Spleen (tissue), 11 donors: ENCODE data around the gene ANO4. TPM values are rescaled to one million over a fixed set of nuclear protein-coding genes. Genes with fewer than 3 reads are reported as not detected.

Experiments used
- DNase-seq: peaks from one replicate; pipeline ENCODE4 v3.0.0-alpha.2; 2020
- H3K27ac ChIP-seq, 8 donors: fragments of 200-600 bp; sonication (generic) in 7 of 8; 1 replicate in 4 of 8; 2 replicates in 4 of 8; pipeline versions ENCODE4 v1.5.0 to v1.8.0; 2016 to 2021; ENCODE audit warnings: inconsistent platforms in 4 of 8, mild to moderate bottlenecking in 4 of 8, moderate library complexity in 1 of 8
- H3K27me3 ChIP-seq, 7 donors: fragments of 200-600 bp; sonication (generic) in 6 of 7; replicated peaks in 1 of 7; 1 replicate in 4 of 7; 2 replicates in 3 of 7; pipeline versions ENCODE4 v1.5.0 to v1.8.0; 2016 to 2021; ENCODE audit warnings: inconsistent platforms in 3 of 7, mild to moderate bottlenecking in 1 of 7
- H3K36me3 ChIP-seq, 6 donors: fragments of 200-600 bp; sonication (generic) in 5 of 6; 1 replicate in 4 of 6; 2 replicates in 2 of 6; pipeline versions ENCODE4 v1.5.0 to v1.8.0; 2016 to 2021; ENCODE audit warnings: inconsistent platforms in 2 of 6
- H3K4me1 ChIP-seq, 6 donors: fragments of 200-600 bp; sonication (generic) in 5 of 6; 1 replicate in 3 of 6; 2 replicates in 3 of 6; pipeline versions ENCODE4 v1.5.0 to v1.8.0; 2016 to 2021; ENCODE audit warnings: inconsistent platforms in 3 of 6
- H3K4me3 ChIP-seq, 8 donors: fragments of 200-600 bp; sonication (generic) in 7 of 8; 1 replicate in 4 of 8; 2 replicates in 4 of 8; pipeline versions ENCODE4 v1.5.0 to v1.8.0; 2016 to 2021; ENCODE audit warnings: inconsistent platforms in 4 of 8, mild to moderate bottlenecking in 4 of 8, moderate library complexity in 2 of 8
- H3K9me3 ChIP-seq, 8 donors: fragments of 200-600 bp; sonication (generic) in 7 of 8; 1 replicate in 4 of 8; 2 replicates in 4 of 8; pipeline versions ENCODE4 v1.5.0 to v1.8.0; 2016 to 2021; ENCODE audit warnings: inconsistent platforms in 4 of 8
- CTCF ChIP-seq, 11 experiments: fragments of 200-600 bp in 7 of 11; fragments of 450-650 bp in 4 of 11; sonication (generic) in 4 of 11; IDR thresholded peaks in 8 of 11; conservative IDR thresholded peaks in 3 of 11; 1 replicate in 7 of 11; 2 replicates in 4 of 11; pipeline versions ENCODE4 v1.4.0 to v1.8.0; 2016 to 2021; ENCODE audit warnings: antibody characterized with exemption in 11 of 11, inconsistent platforms in 4 of 11, mild to moderate bottlenecking in 1 of 11
- POLR2A ChIP-seq, 3 donors: fragments of 450-650 bp; IDR thresholded peaks; one replicate each; pipeline ENCODE4 v1.5.1; 2017; ENCODE audit warnings: antibody characterized with exemption in 3 of 3, mild to moderate bottlenecking in 1 of 3
- POLR2AphosphoS5 ChIP-seq, 3 donors: sonication (generic); formaldehyde crosslinking; IDR thresholded peaks; one replicate each; pipeline ENCODE4 v1.5.1; 2017; ENCODE audit warnings: antibody characterized with exemption in 3 of 3
- WGBS, 5 donors: extraction: QIAGEN DNeasy Blood & Tissue Kit in 3 of 5; methylation state at CpG; one replicate each; pipeline versions ENCODE4 v1.1.5 to v1.1.7; 2013 to 2018; 5-methylcytosine and 5-hydroxymethylcytosine counted together
- intact Hi-C: fragments of 100-400 bp; cut with DNase I; formaldehyde crosslinking; loops from one replicate; pipeline ENCODE4 v1.15.0; 2023; ENCODE audit warnings: low total_unique reads
- polyA plus RNA-seq, 3 donors: library from polyadenylated mRNA; stranded (reverse); fragments of 200-250 nt; gene quantifications; one replicate each; pipeline ENCODE4 v1.2.1, GENCODE V29; 2013
- total RNA-seq, 7 donors: library from RNA; depleted of rRNA in 3 of 7; stranded (reverse); fragments of >200 nt in 3 of 7; fragmentation: NEBNext Ultra II Directional in 4 of 7; extraction: Animal tissue kit (Norgen Biotek cat#: 25700) in 4 of 7; gene quantifications; one replicate each; pipeline versions ENCODE4 v1.1.0 to v1.2.1, GENCODE V29; 2016 to 2021
- donor health status: healthy with polysubstance abuse.
- donor health status: DM: no; HTN: no; CAD: no; lungs with moderate emphysema.
- donor health status: DM: no; HTN: no; CAD: no.
- donor health status: Bipolar disorder and iron deficiency.
- donor health status: healthy.
- donor health status: DM: no; HTN: no; CAD: no.
- donor health status: DM: yes; HTN: yes; CAD: no.

Gene ANO4
- total and polyA plus RNA-seq, 10 donors, result 0.42 TPM; not detected in 9

- Histone ChIP-seq H3K4me3 (no peak overlapping the region), H3K36me3 (no peaks in the 10 kb centered on the region), H3K9me3 (no peaks in the 10 kb centered on the region), H3K27me3 (no peaks in the 10 kb centered on the region), H3K27ac (no peak overlapping the region), H3K4me1 (no peaks in the 10 kb centered on the region)
- 82 to 88% (median 83%) methylated on average over 6 of the region's 6 CpGs for WGBS, 5 donors
- DNase-seq, result no peak
- intact Hi-C loops, result no loop called here
- no peak for TF ChIP-seq POLR2AphosphoS5 (IDR thresholded peaks at IDR 0.05)
- TF ChIP-seq CTCF (IDR thresholded peaks at IDR 0.05 in 8 of 11, conservative IDR thresholded peaks at IDR 0.05 in 3 of 11), result no peak
- no peak for TF ChIP-seq POLR2A (IDR thresholded peaks at IDR 0.05)
Measured at GRCh38 chr12:100830003-100830795, 35.6 kb downstream of the ANO4 start.

- H3K4me1 ChIP-seq, result no peaks in the 10 kb centered on the region
- intact Hi-C loops, result no loop called here
- no peaks in the 10 kb centered on the region for H3K36me3 ChIP-seq
- H3K9me3 ChIP-seq, result no peaks in the 10 kb centered on the region
- no peaks in the 10 kb centered on the region for H3K27me3 ChIP-seq
- no peak overlapping the region for H3K4me3 ChIP-seq
- H3K27ac ChIP-seq, result no peak overlapping the region
- DNase-seq, result no peak
- TF ChIP-seq CTCF (IDR thresholded peaks at IDR 0.05 in 8 of 11, conservative IDR thresholded peaks at IDR 0.05 in 3 of 11) (no peak), POLR2AphosphoS5 (IDR thresholded peaks at IDR 0.05) (no peak), POLR2A (IDR thresholded peaks at IDR 0.05) (no peak)
Measured at GRCh38 chr12:100833282-100833681, 38.7 kb downstream of the ANO4 start.

GRCh38 chr12:100840748-100841147 is 46.2 kb downstream of the ANO4 start:
- Histone ChIP-seq H3K27ac (no peak overlapping the region), H3K27me3 (no peaks in the 10 kb centered on the region), H3K4me3 (no peak overlapping the region), H3K4me1 (no peaks in the 10 kb centered on the region), H3K36me3 (no peaks in the 10 kb centered on the region), H3K9me3 (no peaks in the 10 kb centered on the region)
- intact Hi-C loops, result no loop called here
- WGBS, 5 donors, result 48 to 66% (median 60%) methylated on average over 1 of the region's 1 CpG
- DNase-seq, result no peak
- no peak for TF ChIP-seq CTCF (IDR thresholded peaks at IDR 0.05 in 8 of 11, conservative IDR thresholded peaks at IDR 0.05 in 3 of 11)
- TF ChIP-seq POLR2AphosphoS5 (IDR thresholded peaks at IDR 0.05), result no peak
- TF ChIP-seq POLR2A (IDR thresholded peaks at IDR 0.05), result no peak

- H3K4me1 ChIP-seq, result no peaks in the 10 kb centered on the region
- TF ChIP-seq POLR2A (IDR thresholded peaks at IDR 0.05) (no peak), CTCF (IDR thresholded peaks at IDR 0.05 in 8 of 11, conservative IDR thresholded peaks at IDR 0.05 in 3 of 11) (no peak), POLR2AphosphoS5 (IDR thresholded peaks at IDR 0.05) (no peak)
- intact Hi-C loops, result no loop called here
- H3K36me3 ChIP-seq, result no peaks in the 10 kb centered on the region
- H3K9me3 ChIP-seq, result no peaks in the 10 kb centered on the region
- no peak overlapping the region for H3K4me3 ChIP-seq
- DNase-seq, result no peak
- H3K27me3 ChIP-seq, result no peaks in the 10 kb centered on the region
- 45 to 59% (median 54%) methylated on average over 1 of the region's 1 CpG for WGBS, 5 donors
- no peak overlapping the region for H3K27ac ChIP-seq
Measured at GRCh38 chr12:100842156-100842555, 47.6 kb downstream of the ANO4 start.
